ENCODE results near the gene GREM2. TPM values are rescaled to one million over a fixed set of nuclear protein-coding genes. Genes with fewer than 3 reads are reported as not detected.

Gene GREM2
- total RNA-seq, 2 donors from 2014 or later, result under 0.01 TPM; not detected in 1

- TF ChIP-seq CTCF (IDR thresholded peaks at IDR 0.05) (peak in 2 of 7 experiments; percentile 12 to 13), POLR2A (IDR thresholded peaks at IDR 0.05) (no peak)
- Histone ChIP-seq H3K9me3 (no peaks in the 10 kb centered on the region), H3K4me1 (peaks cover 5% of the 10 kb centered on the region), H3K27me3 (no peaks in the 10 kb centered on the region), H3K27ac (no peak overlapping the region), H3K4me3 (no peak overlapping the region), H3K36me3 (replicated peaks in 1 of 2; ENCODE audit: insufficient read depth in 1 of 2, low read depth in 2 of 2) (no peaks in the 10 kb centered on the region)
- WGBS, 2 donors, result 12 to 13% methylated on average over 2 of the region's 2 CpGs
- intact Hi-C loops (cut with DNase I), result no loop called here
- DNase-seq (no peak), ATAC-seq (no peak)
Observed at GRCh38 chr1:240608707-240609106, 3.2 kb downstream of the GREM2 start.

- ATAC-seq, result no peak
- DNase-seq, result no peak
- Histone ChIP-seq H3K36me3 (replicated peaks in 1 of 2; ENCODE audit: insufficient read depth in 1 of 2, low read depth in 2 of 2) (no peaks in the 10 kb centered on the region), H3K9me3 (no peaks in the 10 kb centered on the region), H3K27ac (no peak overlapping the region), H3K4me1 (peaks cover 5% of the 10 kb centered on the region), H3K27me3 (no peaks in the 10 kb centered on the region), H3K4me3 (no peak overlapping the region)
- intact Hi-C loops (cut with DNase I), result no loop called here
- TF ChIP-seq POLR2A (IDR thresholded peaks at IDR 0.05) (no peak), CTCF (IDR thresholded peaks at IDR 0.05) (no peak)
- 36 to 49% methylated on average over 2 of the region's 2 CpGs for WGBS, 2 donors
Observed at GRCh38 chr1:240607006-240607405, 4.9 kb downstream of the GREM2 start.

GRCh38 chr1:240602189-240602588, 9.8 kb downstream of the GREM2 start:
- Histone ChIP-seq H3K36me3 (replicated peaks in 1 of 2; ENCODE audit: insufficient read depth in 1 of 2, low read depth in 2 of 2) (no peaks in the 10 kb centered on the region), H3K27me3 (no peaks in the 10 kb centered on the region), H3K27ac (no peak overlapping the region), H3K9me3 (no peaks in the 10 kb centered on the region), H3K4me3 (no peak overlapping the region), H3K4me1 (peaks cover 3% of the 10 kb centered on the region)
- TF ChIP-seq CTCF (IDR thresholded peaks at IDR 0.05) (no peak), POLR2A (IDR thresholded peaks at IDR 0.05) (no peak)
- intact Hi-C loops (cut with DNase I), result no loop called here
- no peak for DNase-seq
- 54 to 59% methylated on average over 2 of the region's 2 CpGs for WGBS, 2 donors
- no peak for ATAC-seq

- Histone ChIP-seq H3K27ac (no peak overlapping the region), H3K36me3 (replicated peaks in 1 of 2; ENCODE audit: insufficient read depth in 1 of 2, low read depth in 2 of 2) (no peaks in the 10 kb centered on the region), H3K4me1 (peaks cover 6% of the 10 kb centered on the region), H3K27me3 (no peaks in the 10 kb centered on the region), H3K4me3 (no peak overlapping the region), H3K9me3 (no peaks in the 10 kb centered on the region)
- WGBS, 2 donors, result 71 to 77% methylated on average over 6 of the region's 6 CpGs
- ATAC-seq (no peak), DNase-seq (no peak)
- no peak for TF ChIP-seq POLR2A (IDR thresholded peaks at IDR 0.05)
- no peak for TF ChIP-seq CTCF (IDR thresholded peaks at IDR 0.05)
- intact Hi-C loops (cut with DNase I), result no loop called here
Observed at GRCh38 chr1:240599830-240600229, 12.1 kb downstream of the GREM2 start.

- intact Hi-C loops (cut with DNase I), result no loop called here
Observed at GRCh38 chr1:240599299-240599698, 12.7 kb downstream of the GREM2 start.

More at GRCh38 chr1:240599299-240599698, 12.7 kb downstream of the GREM2 start:
- 69 to 78% methylated on average over 3 of the region's 3 CpGs for WGBS, 2 donors
- no peak overlapping the region for H3K27ac ChIP-seq
- H3K27me3 ChIP-seq, result no peaks in the 10 kb centered on the region
- H3K9me3 ChIP-seq, result no peaks in the 10 kb centered on the region
- ATAC-seq (no peak), DNase-seq (no peak)
- H3K36me3 ChIP-seq (replicated peaks in 1 of 2; ENCODE audit: insufficient read depth in 1 of 2, low read depth in 2 of 2), result no peaks in the 10 kb centered on the region
- peaks cover 6% of the 10 kb centered on the region for H3K4me1 ChIP-seq
- H3K4me3 ChIP-seq, result no peak overlapping the region
- TF ChIP-seq CTCF (IDR thresholded peaks at IDR 0.05) (no peak), POLR2A (IDR thresholded peaks at IDR 0.05) (no peak)
